H1 (cell line): Measurements from ENCODE around the gene LTA4H. TPM values are rescaled to one million over a fixed set of nuclear protein-coding genes. Genes with fewer than 3 reads are reported as not detected.

Experiments
- CTCF ChIA-PET: fragments of 300-600 bp; sonication (Branson Sonifier 250); formaldehyde crosslinking; loops from one replicate; lab custom pipeline; 2021; ENCODE audit not compliant: partially characterized antibody; lab: Charles Lee
- POLR2A ChIA-PET: fragments of 300-600 bp; sonication (Branson Sonifier 250); formaldehyde crosslinking; loops from one replicate; lab custom pipeline; 2021; ENCODE audit warnings: inconsistent platforms; ENCODE audit not compliant: partially characterized antibody; lab: Charles Lee
- DNase-seq, 2 experiments: peaks; one replicate each; pipeline versions ENCODE4 v3.0.0 to v3.0.0-alpha.2; 2010 to 2022; ENCODE audit warnings: low spot score in 2 of 2, low read depth in 1 of 2, mixed read lengths in 1 of 2
- FAIRE-seq: peaks from 2 replicates; lab custom pipeline; 2011; peaks lifted over from hg19 to GRCh38; lab: Jason Lieb, UNC
- H2AFZ ChIP-seq: 2 replicates; pipeline ENCODE4 v1.8.1; 2012; ENCODE audit warnings: low read length, inconsistent platforms
- H2AK5ac ChIP-seq: 2 replicates; pipeline ENCODE4 v1.6.1; 2013; ENCODE audit warnings: low read depth, low read length
- H2BK120ac ChIP-seq: replicated peaks from 2 replicates; pipeline ENCODE3; 2013; ENCODE audit warnings: low read depth, low read length, inconsistent platforms
- H2BK12ac ChIP-seq: 2 replicates; pipeline ENCODE4 v1.6.1; 2013; ENCODE audit warnings: low read depth, low read length
- H2BK15ac ChIP-seq: 2 replicates; pipeline ENCODE4 v1.6.1; 2013; ENCODE audit warnings: low read length
- H2BK20ac ChIP-seq: 2 replicates; pipeline ENCODE4 v1.6.1; 2013; ENCODE audit warnings: low read length
- H2BK5ac ChIP-seq: 2 replicates; pipeline ENCODE4 v1.6.1; 2013; ENCODE audit warnings: low read depth, low read length
- H3K14ac ChIP-seq: 2 replicates; pipeline ENCODE4 v1.6.1; 2013; ENCODE audit warnings: inconsistent platforms; ENCODE audit not compliant: insufficient read length
- H3K18ac ChIP-seq: 2 replicates; pipeline ENCODE4 v1.6.1; 2013; ENCODE audit warnings: low read length; ENCODE audit errors: extremely low read depth
- H3K23ac ChIP-seq: 2 replicates; pipeline ENCODE4 v1.6.1; 2013; ENCODE audit warnings: inconsistent platforms; ENCODE audit not compliant: insufficient read length
- H3K23me2 ChIP-seq: 2 replicates; pipeline ENCODE4 v1.6.1; 2013; ENCODE audit warnings: low read depth, low read length
- H3K27ac ChIP-seq: 2 replicates; pipeline ENCODE4 v1.6.1; 2011; ENCODE audit warnings: low read depth, low read length, inconsistent platforms
- H3K27me3 ChIP-seq, 4 experiments: replicated peaks in 1 of 4; 1 replicate in 1 of 4; 2 replicates in 3 of 4; pipeline versions ENCODE4 v1.6.1 to v1.8.1; 2011 to 2013; ENCODE audit warnings: low read length in 3 of 4, mild to moderate bottlenecking in 3 of 4, inconsistent platforms in 2 of 4, mixed read lengths in 2 of 4, moderate library complexity in 1 of 4; ENCODE audit not compliant: control insufficient read depth in 3 of 4, insufficient read depth in 3 of 4; ENCODE audit errors: extremely low read depth in 1 of 4
- H3K36me3 ChIP-seq, 4 experiments: 2 replicates each; pipeline versions ENCODE4 v1.6.1 to v1.8.1; 2011 to 2013; ENCODE audit warnings: mild to moderate bottlenecking in 4 of 4, low read length in 3 of 4, moderate library complexity in 2 of 4, control low read depth in 1 of 4, inconsistent platforms in 1 of 4; ENCODE audit not compliant: insufficient read depth in 4 of 4, control insufficient read depth in 2 of 4
- H3K4ac ChIP-seq: replicated peaks from 2 replicates; pipeline ENCODE3; 2013; ENCODE audit warnings: low read length, low read depth, mixed read lengths, inconsistent platforms; ENCODE audit not compliant: insufficient read length
- H3K4me1 ChIP-seq, 4 experiments: replicated peaks in 1 of 4; 1 replicate in 1 of 4; 2 replicates in 3 of 4; pipeline versions ENCODE4 v1.6.1 to v1.8.1; 2011 to 2013; ENCODE audit warnings: low read length in 3 of 4, inconsistent platforms in 2 of 4, mixed read lengths in 1 of 4; ENCODE audit not compliant: insufficient read depth in 4 of 4, control insufficient read depth in 3 of 4
- H3K4me2 ChIP-seq, 2 experiments: 2 replicates each; pipeline versions ENCODE4 v1.6.1 to v1.8.1; 2011 to 2013; ENCODE audit warnings: low read depth in 2 of 2, low read length in 2 of 2, control low read depth in 1 of 2, inconsistent platforms in 1 of 2, mild to moderate bottlenecking in 1 of 2; ENCODE audit not compliant: insufficient read depth in 1 of 2
- H3K4me3 ChIP-seq, 4 experiments: fragments of 200-600, 300-600 bp in 1 of 4; sonication (generic), shearing (Covaris generic), sonication (Bioruptor Twin) in 1 of 4; 2 replicates each; pipeline versions ENCODE4 v1.5.1 to v1.8.1; 2011 to 2016; ENCODE audit warnings: low read length in 4 of 4, low read depth in 3 of 4, control low read depth in 2 of 4, inconsistent platforms in 2 of 4, mild to moderate bottlenecking in 2 of 4, mixed read lengths in 1 of 4, moderate library complexity in 1 of 4; ENCODE audit not compliant: insufficient read depth in 2 of 4; ENCODE audit errors: extremely low read depth in 1 of 4
- H3K56ac ChIP-seq: replicated peaks from 2 replicates; pipeline ENCODE3; 2013; ENCODE audit warnings: low read depth, mild to moderate bottlenecking, mixed read lengths, low read length, inconsistent platforms; ENCODE audit not compliant: insufficient read length
- H3K79me1 ChIP-seq: 2 replicates; pipeline ENCODE4 v1.6.1; 2013; ENCODE audit warnings: low read depth, low read length, control low read depth
- H3K79me2 ChIP-seq, 2 experiments: 2 replicates each; pipeline versions ENCODE4 v1.6.1 to v1.8.1; 2012 to 2013; ENCODE audit warnings: low read length in 2 of 2, mild to moderate bottlenecking in 2 of 2, inconsistent platforms in 1 of 2; ENCODE audit not compliant: insufficient read depth in 2 of 2, control insufficient read depth in 1 of 2
- H3K9ac ChIP-seq, 4 experiments: replicated peaks in 1 of 4; 1 replicate in 1 of 4; 2 replicates in 3 of 4; pipeline versions ENCODE4 v1.6.1 to v1.8.1; 2011 to 2013; ENCODE audit warnings: low read depth in 3 of 4, low read length in 3 of 4, control low read depth in 2 of 4, mild to moderate bottlenecking in 2 of 4, moderate library complexity in 2 of 4, inconsistent platforms in 1 of 4; ENCODE audit errors: extremely low read depth in 1 of 4
- H3K9me3 ChIP-seq, 2 experiments: 2 replicates each; pipeline versions ENCODE4 v1.6.1 to v1.8.1; 2012 to 2013; ENCODE audit warnings: mild to moderate bottlenecking in 2 of 2, moderate library complexity in 2 of 2, control low read depth in 1 of 2, inconsistent platforms in 1 of 2, low read depth in 1 of 2, low read length in 1 of 2, mixed read lengths in 1 of 2; ENCODE audit not compliant: insufficient read depth in 2 of 2
- H4K20me1 ChIP-seq, 2 experiments: replicated peaks in 1 of 2; 2 replicates each; pipeline versions ENCODE3 to v1.8.1; 2011 to 2013; ENCODE audit warnings: inconsistent platforms in 2 of 2, low read length in 2 of 2, mild to moderate bottlenecking in 1 of 2; ENCODE audit not compliant: insufficient read depth in 2 of 2, control insufficient read depth in 1 of 2
- H4K5ac ChIP-seq: 2 replicates; pipeline ENCODE4 v1.6.1; 2013; ENCODE audit warnings: low read length, low read depth, mixed read lengths, inconsistent platforms; ENCODE audit not compliant: insufficient read length
- H4K8ac ChIP-seq: 2 replicates; pipeline ENCODE4 v1.8.0; 2013; ENCODE audit warnings: mild to moderate bottlenecking, moderate library complexity, low read length, inconsistent platforms; ENCODE audit not compliant: insufficient read depth; ENCODE audit errors: extremely low read depth
- H4K91ac ChIP-seq: replicated peaks from 2 replicates; pipeline ENCODE3; 2013; ENCODE audit warnings: low read length, mixed read lengths, inconsistent platforms; ENCODE audit not compliant: insufficient read length
- BCL11A ChIP-seq, 2 experiments: IDR thresholded peaks; one replicate each; pipeline ENCODE4 v1.6.1; 2011; ENCODE audit warnings: low read depth in 2 of 2, low read length in 2 of 2, mild to moderate bottlenecking in 2 of 2
- CEBPB ChIP-seq: IDR thresholded peaks from 2 replicates; pipeline ENCODE4 v1.6.1; 2012; ENCODE audit warnings: low read depth, low read length
- CHD1 ChIP-seq: IDR thresholded peaks from 2 replicates; pipeline ENCODE4 v1.6.1; 2012; ENCODE audit warnings: low read depth, low read length, improper control_type of control experiment
- EP300 ChIP-seq, 2 experiments: IDR thresholded peaks; 1 replicate in 1 of 2; 2 replicates in 1 of 2; pipeline ENCODE4 v1.6.1; 2011 to 2012; ENCODE audit warnings: low read depth in 2 of 2, low read length in 2 of 2, mild to moderate bottlenecking in 2 of 2, borderline replicate concordance in 1 of 2, inconsistent platforms in 1 of 2, moderate library complexity in 1 of 2
- JUN ChIP-seq: IDR thresholded peaks from 2 replicates; pipeline ENCODE4 v1.6.1; 2011; ENCODE audit warnings: low read depth, mild to moderate bottlenecking, improper control_type of control experiment, low read length
- MAFK ChIP-seq: IDR thresholded peaks from 2 replicates; pipeline ENCODE4 v1.6.1; 2012; ENCODE audit warnings: low read depth, mild to moderate bottlenecking, improper control_type of control experiment, low read length
- POLR2AphosphoS5 ChIP-seq: IDR thresholded peaks from 2 replicates; pipeline ENCODE4 v1.6.1; 2011; ENCODE audit warnings: low read depth, low read length
- RBBP5 ChIP-seq: IDR thresholded peaks from 2 replicates; pipeline ENCODE4 v1.7.1; 2012; ENCODE audit warnings: low read depth, mild to moderate bottlenecking, inconsistent platforms, low read length, moderate library complexity, borderline replicate concordance
- SIX5 ChIP-seq: IDR thresholded peaks from 2 replicates; pipeline ENCODE4 v1.6.1; 2011; ENCODE audit warnings: mild to moderate bottlenecking, low read depth, low read length
- SP2 ChIP-seq: IDR thresholded peaks from 2 replicates; pipeline ENCODE4 v1.6.1; 2012; ENCODE audit warnings: mild to moderate bottlenecking, low read length, inconsistent platforms
- SP4 ChIP-seq: IDR thresholded peaks from 2 replicates; pipeline ENCODE4 v1.6.1; 2012; ENCODE audit warnings: low read length, inconsistent platforms
- SRF ChIP-seq: IDR thresholded peaks from 2 replicates; pipeline ENCODE4 v1.6.1; 2011; ENCODE audit warnings: mild to moderate bottlenecking, low read depth, low read length, moderate library complexity
- TEAD4 ChIP-seq: IDR thresholded peaks from 2 replicates; pipeline ENCODE4 v1.6.1; 2012; ENCODE audit warnings: low read depth, low read length, inconsistent platforms, mixed read lengths
- WGBS, 2 experiments: shearing (Covaris generic) in 1 of 2; methylation state at CpG; one replicate each; pipeline versions ENCODE4 v1.1.6 to v1.1.7; 2013 to 2015; ENCODE audit warnings: low lambda C conversion rate in 2 of 2, mixed read lengths in 2 of 2, inconsistent platforms in 1 of 2, low coverage in 1 of 2, missing lambda C conversion rate in 1 of 2; ENCODE audit not compliant: insufficient replicate concordance in 2 of 2, insufficient coverage in 1 of 2, insufficient read length in 1 of 2; ENCODE audit errors: extremely low coverage in 1 of 2, missing lambda C conversion rate in 1 of 2; 5-methylcytosine and 5-hydroxymethylcytosine counted together
- polyA plus RNA-seq, 7 experiments: library from polyadenylated mRNA; depleted of rRNA in 3 of 7; stranded (reverse) in 5 of 7; unstranded in 2 of 7; fragments of >200 nt in 5 of 7; fragments of 200-250 nt in 2 of 7; gene quantifications; 1 replicate in 5 of 7; 2 replicates in 1 of 7; 4 replicates in 1 of 7; pipeline versions ENCODE4 v1.2.1 to v1.2.3, GENCODE V29; 2011 to 2013; ENCODE audit warnings: missing spikeins in 2 of 7, mixed read lengths in 2 of 7
- total RNA-seq: library from RNA; stranded (reverse); fragmentation: NEBNext Ultra II Directional; extraction: Animal tissue kit (Norgen Biotek cat#: 25700); gene quantifications from 2 replicates; pipeline ENCODE4 v1.2.1, GENCODE V29; 2021

LTA4H gene
- total and polyA plus RNA-seq, 2 of the 8 experiments (the other 6 are each of a cell fraction or from before 2014, with no cell fraction given), result 106 to 167 TPM

DNA sequence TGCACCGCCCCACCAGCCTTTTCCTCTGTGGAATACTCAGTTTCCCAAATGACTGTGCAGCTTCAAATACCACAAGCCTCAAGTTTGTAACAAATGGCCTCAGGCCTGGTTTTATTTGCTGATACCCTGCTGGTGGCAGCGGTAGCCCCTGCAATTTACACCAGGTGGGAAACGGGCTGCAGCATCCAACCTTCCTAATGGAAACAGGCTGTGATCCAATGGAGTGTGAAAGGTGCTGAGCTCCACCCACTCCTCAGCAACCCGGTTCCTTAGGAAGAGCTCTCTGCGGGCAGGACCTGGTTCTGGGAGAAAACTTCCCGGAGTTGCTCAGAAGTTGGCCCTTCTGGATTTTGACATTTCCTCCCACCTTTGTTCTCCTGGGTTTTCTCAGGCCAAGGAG lies 41.7 kb upstream of the LTA4H start:
- Histone ChIP-seq H3K79me1 (no peaks in the 10 kb centered on the region), H2BK5ac (no peak overlapping the region), H2AFZ (peak overlapping the region; percentile 53), H3K23ac (no peak overlapping the region), H4K8ac (no peak overlapping the region), H3K14ac (no peak overlapping the region), H2BK15ac (no peak overlapping the region), H2BK12ac (no peak overlapping the region), H3K27ac (no peak overlapping the region), H3K23me2 (no peaks in the 10 kb centered on the region), H3K9ac (no peak overlapping the region), H4K91ac (no peak overlapping the region), H3K4me1 (no peaks in the 10 kb centered on the region; a peak in 1 of 7 replicates), H3K4me3 (no peak overlapping the region), H3K27me3 (no peaks in the 10 kb centered on the region), H3K18ac (no peak overlapping the region), H3K4ac (no peak overlapping the region), H4K5ac (no peak overlapping the region), H3K79me2 (no peaks in the 10 kb centered on the region), H3K4me2 (no peak overlapping the region), H2AK5ac (no peak overlapping the region), H4K20me1 (no peaks in the 10 kb centered on the region), H2BK120ac (no peak overlapping the region), H3K36me3 (no peaks in the 10 kb centered on the region), H3K9me3 (no peaks in the 10 kb centered on the region), H3K56ac (no peak overlapping the region), H2BK20ac (no peak overlapping the region)
- ChIA-PET CTCF (interaction anchor here (1.2 to 1.5 kb wide), 4 partner anchors 11 to 90 kb away, joined by 3 to 5 read pairs (median 4); no protein-coding TSS in a partner anchor), POLR2A (interaction anchor here (0.7 kb wide), 1 partner anchor 113 kb away, joined by 3 read pairs; no protein-coding TSS in a partner anchor)
- WGBS, 2 experiments, result 86% methylated on average over 6 of the region's 6 CpGs; no CpG with 5 or more reads in 1 of the 2 experiments
- DNase-seq, result no peak
- no peak for FAIRE-seq
- TF ChIP-seq SIX5 (no peak), RBBP5 (no peak), JUN (no peak), SP4 (no peak), TEAD4 (no peak), BCL11A (IDR thresholded peaks at IDR 0.05; ENCODE audit: low read depth in 2 of 2, low read length in 2 of 2) (no peak), SP2 (no peak), SRF (no peak), POLR2AphosphoS5 (no peak), MAFK (no peak), CHD1 (no peak), EP300 (IDR thresholded peaks at IDR 0.05; ENCODE audit: borderline replicate concordance in 1 of 2, low read depth in 2 of 2, low read length in 2 of 2) (no peak), CEBPB (no peak)
